K562 (cell line): ENCODE data around the gene CNOT1. TPM values are rescaled to one million over a fixed set of nuclear protein-coding genes. Genes with fewer than 3 reads are reported as not detected.
A peak's percentile ranks its signal among the peaks of the same experiment; 100 is the strongest.

Experiments used
- ATAC-seq: fragments of 200-7000 bp; cut with Tn5 transposase; 3 replicates; pipeline ENCODE4 v1.9.1; 2020; ENCODE audit warnings: moderate library complexity
- BruUV-seq: library from RNA; stranded (reverse); fragments of 400-500 nt; replicated peaks from 2 replicates; lab custom pipeline; 2021; lab: Mats Ljungman, UMichigan
- CTCF ChIA-PET: fragments of 300-600 bp; formaldehyde crosslinking; extraction: SDS; loops from one replicate; lab custom pipeline; 2021; ENCODE audit warnings: low intra/inter-chr PET ratio; lab: Yijun Ruan, JAX
- POLR2A ChIA-PET: fragments of 300-600, 350-650 bp; sonication (Branson Sonifier 250); formaldehyde crosslinking; extraction: SDS; loops from one replicate; lab custom pipeline; 2021; ENCODE audit warnings: antibody characterized with exemption, inconsistent platforms; lab: Yijun Ruan, JAX
- DNase-seq, 4 experiments: peaks; one replicate each; pipeline versions ENCODE4 v3.0.0 to v3.0.0-alpha.2; 2011 to 2018; ENCODE audit warnings: low spot score in 3 of 4, mixed read lengths in 3 of 4; ENCODE audit errors: extremely low read depth in 1 of 4
- FAIRE-seq: peaks from 2 replicates; lab custom pipeline; 2011; peaks lifted over from hg19 to GRCh38; lab: Jason Lieb, UNC
- H2AFZ ChIP-seq: 2 replicates; pipeline ENCODE4 v1.6.0; 2011; ENCODE audit warnings: low read depth, low read length, control low read depth, inconsistent platforms
- H3K27ac ChIP-seq: fragments of 200-600 bp; 3 replicates; pipeline ENCODE4 v1.8.0; 2011; ENCODE audit warnings: low read depth, mild to moderate bottlenecking, control low read depth, inconsistent platforms, low read length, moderate library complexity, mixed read lengths; ENCODE audit errors: extremely low read depth
- H3K27me3 ChIP-seq, 2 experiments: fragments of 300-600 bp in 1 of 2; 2 replicates in 1 of 2; 3 replicates in 1 of 2; pipeline versions ENCODE4 v1.6.0 to v1.8.0; 2011; ENCODE audit warnings: inconsistent platforms in 2 of 2, low read length in 2 of 2, mild to moderate bottlenecking in 1 of 2, mixed read lengths in 1 of 2, moderate library complexity in 1 of 2; ENCODE audit not compliant: control insufficient read depth in 2 of 2, insufficient read depth in 2 of 2
- H3K36me3 ChIP-seq: fragments of 300-600 bp; 3 replicates; pipeline ENCODE4 v1.8.0; 2011; ENCODE audit warnings: mild to moderate bottlenecking, low read length, inconsistent platforms; ENCODE audit not compliant: control insufficient read depth, insufficient read depth
- H3K4me1 ChIP-seq, 2 experiments: fragments of 200-600 bp in 1 of 2; replicated peaks in 1 of 2; 2 replicates in 1 of 2; 3 replicates in 1 of 2; pipeline versions ENCODE4 v1.5.1 to v1.8.0; 2011; ENCODE audit warnings: inconsistent platforms in 2 of 2, low read length in 2 of 2, mild to moderate bottlenecking in 1 of 2, mixed read lengths in 1 of 2, moderate library complexity in 1 of 2; ENCODE audit not compliant: control insufficient read depth in 2 of 2, insufficient read depth in 2 of 2
- H3K4me2 ChIP-seq: 2 replicates; pipeline ENCODE4 v1.6.1; 2011; ENCODE audit warnings: low read length, control low read depth, inconsistent platforms, mixed read lengths; ENCODE audit not compliant: insufficient read depth
- H3K4me3 ChIP-seq: fragments of 200-600 bp; sonication (generic), shearing (Covaris generic); 2 replicates; pipeline ENCODE4 v1.5.1; 2016; ENCODE audit warnings: control low read depth, inconsistent platforms
- H3K79me2 ChIP-seq: fragments of 200-600 bp; 3 replicates; pipeline ENCODE4 v1.8.0; 2011; ENCODE audit warnings: low read length, inconsistent platforms; ENCODE audit not compliant: control insufficient read depth, insufficient read depth
- H3K9ac ChIP-seq, 2 experiments: 2 replicates each; pipeline versions ENCODE4 v1.6.0 to v1.6.1; 2011; ENCODE audit warnings: low read depth in 2 of 2, low read length in 2 of 2, control low read depth in 1 of 2, inconsistent platforms in 1 of 2, mild to moderate bottlenecking in 1 of 2, mixed read lengths in 1 of 2; ENCODE audit not compliant: insufficient read depth in 1 of 2
- H3K9me1 ChIP-seq: one replicate; pipeline ENCODE4 v1.6.0; 2011; ENCODE audit warnings: inconsistent platforms, mild to moderate bottlenecking, low read length, moderate library complexity; ENCODE audit not compliant: control insufficient read depth, insufficient read depth
- H3K9me3 ChIP-seq: replicated peaks from 2 replicates; pipeline ENCODE4 v1.5.1; 2011; ENCODE audit warnings: low read depth, low read length, inconsistent platforms; ENCODE audit not compliant: control insufficient read depth, insufficient read depth
- H4K20me1 ChIP-seq: replicated peaks from 2 replicates; pipeline ENCODE4 v1.6.1; 2011; ENCODE audit warnings: low read length, inconsistent platforms, mixed read lengths; ENCODE audit not compliant: control insufficient read depth, insufficient read depth
- GABPA ChIP-seq: fragments of 200-800 bp; sonication (Bioruptor generic); conservative IDR thresholded peaks from 2 replicates; pipeline ENCODE4 v1.6.1; 2016; ENCODE audit warnings: low read depth, missing genetic modification characterization, missing compliant biosample characterization
- MTA3 ChIP-seq: fragments of 450-650 bp; formaldehyde crosslinking; IDR thresholded peaks from 2 replicates; pipeline ENCODE4 v1.6.1; 2017; ENCODE audit warnings: mild to moderate bottlenecking, borderline replicate concordance
- MXI1 ChIP-seq: IDR thresholded peaks from 2 replicates; pipeline ENCODE4 v1.6.1; 2011; ENCODE audit warnings: low read depth, mild to moderate bottlenecking, improper control_type of control experiment, low read length
- NCOA6 ChIP-seq: fragments of 450-650 bp; IDR thresholded peaks from 2 replicates; pipeline ENCODE4 v1.6.1; 2017; ENCODE audit warnings: mild to moderate bottlenecking
- NELFE ChIP-seq: IDR thresholded peaks from 2 replicates; pipeline ENCODE4 v1.6.1; 2011; ENCODE audit warnings: mild to moderate bottlenecking; ENCODE audit not compliant: insufficient read depth, insufficient read length
- RBM25 ChIP-seq: fragments of 200-400 bp; formaldehyde crosslinking; IDR thresholded peaks from 2 replicates; pipeline ENCODE4 v1.6.1; 2018; ENCODE audit warnings: low read length, low read depth, moderate library complexity; ENCODE audit not compliant: severe bottlenecking
- SETDB1 ChIP-seq: IDR thresholded peaks from one replicate; pipeline ENCODE4 v1.6.1; 2012; ENCODE audit warnings: low read length, control low read depth, inconsistent platforms
- SMARCA4 ChIP-seq: fragments of 450-650 bp; IDR thresholded peaks from 2 replicates; pipeline ENCODE4 v1.6.1; 2016
- TBP ChIP-seq: optimal IDR thresholded peaks from 2 replicates; pipeline ENCODE3; 2011; ENCODE audit warnings: low read depth, low read length, improper control_type of control experiment
- TEAD1 ChIP-seq, 2 experiments: fragments of 450-650 bp in 1 of 2; sonication (generic) in 1 of 2; formaldehyde crosslinking; IDR thresholded peaks; 2 replicates each; pipeline versions ENCODE4 v1.4.0 to v1.8.0; 2020 to 2022; ENCODE audit warnings: mild to moderate bottlenecking in 2 of 2, missing genetic modification reagents in 1 of 2
- XRCC5 ChIP-seq: fragments of 200-400 bp; formaldehyde crosslinking; IDR thresholded peaks from 2 replicates; pipeline ENCODE4 v1.6.1; 2017; ENCODE audit warnings: low read depth, mild to moderate bottlenecking, low read length
- ZC3H8 ChIP-seq: fragments of 450-650 bp; IDR thresholded peaks from 2 replicates; pipeline ENCODE4 v1.6.1; 2017
- ZNF384 ChIP-seq: IDR thresholded peaks from 2 replicates; pipeline ENCODE4 v1.6.1; 2012; ENCODE audit warnings: low read depth, low read length, improper control_type of control experiment
- ZNF766 ChIP-seq: fragments of 200-800 bp; sonication (Bioruptor generic); conservative IDR thresholded peaks from 2 replicates; pipeline ENCODE4 v1.6.1; 2016; ENCODE audit warnings: missing genetic modification characterization, missing compliant biosample characterization
- WGBS: fragments of 100-300 bp; shearing (Covaris generic); methylation state at CpG from one replicate; pipeline ENCODE4 v1.1.6; 2016; ENCODE audit warnings: low coverage, mixed read lengths; ENCODE audit not compliant: insufficient coverage; ENCODE audit errors: missing lambda C conversion rate; 5-methylcytosine and 5-hydroxymethylcytosine counted together
- in situ Hi-C: fragments of 300-500 bp; cut with MboI; formaldehyde crosslinking; loops from 4 replicates; pipeline ENCODE4 v1.15.0; 2018; ENCODE audit warnings: inconsistent platforms, mixed read lengths
- intact Hi-C: fragments of 100-400 bp; cut with micrococcal nuclease; formaldehyde crosslinking; loops from 2 replicates; pipeline ENCODE4 v1.14.2; 2022
- polyA plus RNA-seq, 8 experiments: library from polyadenylated mRNA; depleted of rRNA in 4 of 8; stranded (reverse) in 5 of 8; unstranded in 3 of 8; fragments of >200 nt; fragmentation: Nextera tagmentation in 2 of 8; fragmentation: Illumina TruSeq in 1 of 8; extraction: Ambion mirVana in 2 of 8; extraction: Trizol in 1 of 8; gene quantifications; 2 replicates each; pipeline versions ENCODE4 v1.2.1 to v1.2.3, GENCODE V29; 2011 to 2014; ENCODE audit warnings: inconsistent platforms in 1 of 8, missing spikeins in 1 of 8
- total RNA-seq, 7 experiments: library from RNA; depleted of rRNA in 6 of 7; stranded (reverse); fragments of >200 nt in 6 of 7; fragmentation: Illumina TruSeq in 2 of 7; extraction: Trizol in 2 of 7; gene quantifications; 2 replicates each; pipeline versions ENCODE4 v1.2.1 to v1.2.3, GENCODE V29; 2011 to 2021; ENCODE audit warnings: low replicate concordance in 1 of 7
- TF ChIP-seq, protein P1 (sequence below): sonication (generic); formaldehyde crosslinking; IDR thresholded peaks from 2 replicates; pipeline ENCODE4 v1.8.1; 2023; ENCODE audit warnings: mild to moderate bottlenecking, missing genetic modification reagents
- TF ChIP-seq, protein P2 (sequence below): fragments of 250-450 bp; sonication (Bioruptor Pico); IDR thresholded peaks from 2 replicates; pipeline ENCODE4 v1.9.0; 2021; ENCODE audit warnings: mild to moderate bottlenecking
- TF ChIP-seq, protein P3 (sequence below): fragments of 450-650 bp; IDR thresholded peaks from 2 replicates; pipeline ENCODE4 v1.6.1; 2016; ENCODE audit warnings: missing biosample characterization, missing genetic modification characterization
- TF ChIP-seq, protein P4 (sequence below): fragments of 450-650 bp; IDR thresholded peaks from 2 replicates; pipeline ENCODE4 v1.6.1; 2016; ENCODE audit warnings: antibody characterized with exemption

CNOT1 gene
- total and polyA plus RNA-seq, 9 of the 15 experiments (the other 6 are each of a cell fraction or from before 2014, with no cell fraction given) = 110 to 270 (median 220) TPM

DNA sequence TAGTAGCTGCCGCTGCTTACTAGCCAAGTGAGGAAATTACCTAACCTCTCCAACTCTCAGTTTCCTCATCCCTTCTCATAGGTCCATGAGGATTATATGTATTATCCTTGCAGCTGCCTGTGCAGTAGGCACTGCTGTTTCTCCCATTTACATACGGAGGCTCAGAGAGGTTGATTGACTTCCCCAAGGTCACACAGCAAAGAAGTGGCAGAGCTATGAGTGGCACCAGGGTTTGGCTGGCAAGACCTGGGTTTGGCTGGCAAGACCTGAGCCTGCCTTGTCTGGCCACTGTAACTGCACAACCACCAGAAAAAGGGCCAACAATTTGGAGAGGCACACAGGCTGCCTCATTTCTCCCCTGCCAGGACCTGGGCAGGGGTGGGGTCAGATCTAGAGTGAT, 132.2 kb downstream of the CNOT1 start (continued):
- TF ChIP-seq RBM25 = peak; percentile 93
- TF ChIP-seq, all 486 proteins: peak for 11

DNA sequence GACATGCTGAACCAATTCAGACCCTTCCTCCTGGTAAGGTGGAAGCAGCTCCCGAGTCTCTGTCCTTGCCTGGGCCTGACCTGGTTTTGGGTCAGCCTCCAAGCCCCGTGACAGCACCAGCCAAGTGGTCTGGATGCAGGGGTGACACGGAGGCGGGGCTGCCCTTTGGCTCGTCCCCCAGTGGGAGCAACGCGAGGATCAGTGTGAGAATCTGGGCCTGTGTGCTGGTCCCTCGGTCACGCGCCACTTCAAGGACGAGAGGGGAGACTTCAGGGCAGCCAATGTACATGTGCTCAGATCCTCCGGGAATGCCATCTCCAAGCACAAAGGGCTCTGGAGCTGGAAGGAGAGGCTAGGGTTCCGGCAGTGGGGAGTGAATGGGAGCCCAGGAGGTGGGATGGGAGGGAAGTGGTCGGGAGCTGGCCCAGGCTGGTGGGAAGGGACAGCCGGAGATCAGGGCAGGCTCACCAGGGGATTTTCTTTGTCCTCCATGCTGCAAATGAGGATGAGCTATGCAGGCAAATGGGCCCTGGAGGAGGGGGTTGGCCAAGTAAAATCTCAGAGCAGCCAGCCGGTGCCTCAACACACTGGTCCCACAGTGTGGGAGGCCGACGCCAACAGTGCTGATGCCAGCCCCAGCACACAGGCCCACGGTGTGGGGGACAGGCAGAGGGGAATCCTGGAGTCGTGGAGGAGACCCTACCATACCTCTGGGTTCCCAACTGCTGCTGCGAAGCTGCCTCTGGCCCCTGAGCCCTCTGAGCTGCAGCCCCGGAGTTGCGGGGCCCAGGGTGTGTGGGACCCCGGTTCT, 133.9 kb downstream of the CNOT1 start:
- peaks cover 15% of the 10 kb centered on the region; the same call in 1 of the 2 replicates for H4K20me1 ChIP-seq
- ATAC-seq = no peak
- no peaks in the 10 kb centered on the region for H3K36me3 ChIP-seq
- peak overlapping the region; percentile 44; the same call in 1 of the 2 replicates for H2AFZ ChIP-seq
- 16% methylated on average over 22 of the region's 24 CpGs for WGBS
- no peak overlapping the region for H3K27ac ChIP-seq
- ChIA-PET CTCF (interaction anchor here (0.6 to 0.7 kb wide), 2 partner anchors 77 to 173 kb away, joined by 3 read pairs; no protein-coding TSS in a partner anchor), POLR2A (interaction anchor here (1.5 to 2.1 kb wide), 2 partner anchors 10 to 23 kb away, joined by 4 to 7 read pairs; no protein-coding TSS in a partner anchor)
- H3K9me3 ChIP-seq = no peaks in the 10 kb centered on the region
- H3K4me2 ChIP-seq = no peak overlapping the region
- in situ Hi-C loops = no loop called here
- DNase-seq = no peak
- intact Hi-C loops = loop anchor here (5.0 kb wide), 2 partner anchors 167 to 262 kb away; no protein-coding TSS in a partner anchor
- no peak overlapping the region for H3K9ac ChIP-seq
- H3K4me1 ChIP-seq = peaks cover 3 to 45% of the 10 kb centered on the region in 2 experiments; a peak in 4 of 5 replicates
- H3K9me1 ChIP-seq = peaks cover 2% of the 10 kb centered on the region
- no peak for FAIRE-seq
- BruUV-seq = no TSS peak
- H3K79me2 ChIP-seq = no peaks in the 10 kb centered on the region
- H3K4me3 ChIP-seq = no peak overlapping the region
- H3K27me3 ChIP-seq = peaks cover 0 to 27% of the 10 kb centered on the region in 2 experiments; a peak in 3 of 5 replicates
- no peak for TF ChIP-seq GABPA (tag)
- no peak for TF ChIP-seq ZNF384
- TF ChIP-seq SMARCA4 = no peak
- no peak for TF ChIP-seq XRCC5
- TF ChIP-seq ZC3H8 = no peak
- TF ChIP-seq, protein P1, sequence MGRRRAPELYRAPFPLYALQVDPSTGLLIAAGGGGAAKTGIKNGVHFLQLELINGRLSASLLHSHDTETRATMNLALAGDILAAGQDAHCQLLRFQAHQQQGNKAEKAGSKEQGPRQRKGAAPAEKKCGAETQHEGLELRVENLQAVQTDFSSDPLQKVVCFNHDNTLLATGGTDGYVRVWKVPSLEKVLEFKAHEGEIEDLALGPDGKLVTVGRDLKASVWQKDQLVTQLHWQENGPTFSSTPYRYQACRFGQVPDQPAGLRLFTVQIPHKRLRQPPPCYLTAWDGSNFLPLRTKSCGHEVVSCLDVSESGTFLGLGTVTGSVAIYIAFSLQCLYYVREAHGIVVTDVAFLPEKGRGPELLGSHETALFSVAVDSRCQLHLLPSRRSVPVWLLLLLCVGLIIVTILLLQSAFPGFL = no peak
- no peak for TF ChIP-seq NCOA6
- no peak for TF ChIP-seq ZNF766 (CRISPR knock-in tag)
- TF ChIP-seq, protein P2, sequence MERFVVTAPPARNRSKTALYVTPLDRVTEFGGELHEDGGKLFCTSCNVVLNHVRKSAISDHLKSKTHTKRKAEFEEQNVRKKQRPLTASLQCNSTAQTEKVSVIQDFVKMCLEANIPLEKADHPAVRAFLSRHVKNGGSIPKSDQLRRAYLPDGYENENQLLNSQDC (CRISPR knock-in tag) = no peak
- no peak for TF ChIP-seq MTA3
- TF ChIP-seq NELFE = no peak
- TF ChIP-seq TBP = no peak
- TF ChIP-seq MXI1 = no peak
- TF ChIP-seq SETDB1 = no peak
- TF ChIP-seq TEAD1 (CRISPR knock-in tag; IDR thresholded peaks at IDR 0.05) = no peak
- TF ChIP-seq, protein P3, sequence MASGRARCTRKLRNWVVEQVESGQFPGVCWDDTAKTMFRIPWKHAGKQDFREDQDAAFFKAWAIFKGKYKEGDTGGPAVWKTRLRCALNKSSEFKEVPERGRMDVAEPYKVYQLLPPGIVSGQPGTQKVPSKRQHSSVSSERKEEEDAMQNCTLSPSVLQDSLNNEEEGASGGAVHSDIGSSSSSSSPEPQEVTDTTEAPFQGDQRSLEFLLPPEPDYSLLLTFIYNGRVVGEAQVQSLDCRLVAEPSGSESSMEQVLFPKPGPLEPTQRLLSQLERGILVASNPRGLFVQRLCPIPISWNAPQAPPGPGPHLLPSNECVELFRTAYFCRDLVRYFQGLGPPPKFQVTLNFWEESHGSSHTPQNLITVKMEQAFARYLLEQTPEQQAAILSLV (tag) = no peak
- TF ChIP-seq, protein P4, sequence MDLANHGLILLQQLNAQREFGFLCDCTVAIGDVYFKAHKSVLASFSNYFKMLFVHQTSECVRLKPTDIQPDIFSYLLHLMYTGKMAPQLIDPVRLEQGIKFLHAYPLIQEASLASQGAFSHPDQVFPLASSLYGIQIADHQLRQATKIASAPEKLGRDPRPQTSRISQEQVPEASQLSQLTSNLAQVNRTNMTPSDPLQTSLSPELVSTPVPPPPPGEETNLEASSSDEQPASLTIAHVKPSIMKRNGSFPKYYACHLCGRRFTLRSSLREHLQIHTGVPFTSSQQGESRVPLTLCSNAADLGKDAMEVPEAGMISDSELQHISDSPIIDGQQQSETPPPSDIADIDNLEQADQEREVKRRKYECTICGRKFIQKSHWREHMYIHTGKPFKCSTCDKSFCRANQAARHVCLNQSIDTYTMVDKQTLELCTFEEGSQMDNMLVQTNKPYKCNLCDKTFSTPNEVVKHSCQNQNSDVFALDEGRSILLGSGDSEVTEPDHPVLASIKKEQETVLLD = no peak
